Body of pancreas (tissue), 4 donors: ENCODE results near the gene SLC19A1. TPM values are rescaled to one million over a fixed set of nuclear protein-coding genes. Genes with fewer than 3 reads are reported as not detected.

Source experiments
- ATAC-seq: fragments of 150-250 bp; one replicate; pipeline ENCODE4 v1.9.1; 2016
- DNase-seq, 4 donors: peaks; one replicate each; pipeline ENCODE4 v3.0.0-alpha.2; 2019
- H3K27ac ChIP-seq, 4 donors: fragments of 200-600 bp; sonication (generic); 1 replicate in 3 of 4; 2 replicates in 1 of 4; pipeline versions ENCODE4 v1.5.1 to v1.6.1; 2016 to 2019; ENCODE audit warnings: mild to moderate bottlenecking in 1 of 4, mixed read lengths in 1 of 4, moderate library complexity in 1 of 4
- H3K27me3 ChIP-seq, 2 donors: fragments of 200-600 bp; sonication (generic); one replicate each; pipeline ENCODE4 v1.6.0; 2016; ENCODE audit warnings: mild to moderate bottlenecking in 1 of 2
- H3K36me3 ChIP-seq, 2 donors: fragments of 200-600 bp; sonication (generic); replicated peaks in 1 of 2; 2 replicates each; pipeline ENCODE4 v1.5.1; 2016; ENCODE audit warnings: low read depth in 2 of 2; ENCODE audit not compliant: insufficient read depth in 1 of 2
- H3K4me1 ChIP-seq: fragments of 200-600 bp; sonication (generic); one replicate; pipeline ENCODE4 v1.6.0; 2016
- H3K4me3 ChIP-seq, 2 donors: fragments of 200-600 bp; sonication (generic); 1 replicate in 1 of 2; 2 replicates in 1 of 2; pipeline ENCODE4 v1.5.1; 2016 to 2019
- H3K9me3 ChIP-seq, 3 donors: fragments of 200-600 bp; sonication (generic); 1 replicate in 2 of 3; 2 replicates in 1 of 3; pipeline ENCODE4 v1.5.1; 2016
- POLR2A ChIP-seq, 3 donors: fragments of 450-650 bp; IDR thresholded peaks; one replicate each; pipeline ENCODE4 v1.6.1; 2016; ENCODE audit warnings: antibody characterized with exemption in 3 of 3, mild to moderate bottlenecking in 2 of 3
- WGBS, 2 donors: methylation state at CpG; one replicate each; pipeline ENCODE4 v1.1.5; 2017; 5-methylcytosine and 5-hydroxymethylcytosine counted together
- intact Hi-C: fragments of 100-400 bp; cut with DNase I; formaldehyde crosslinking; loops from one replicate; pipeline ENCODE4 v1.15.1; 2023
- total RNA-seq, 2 donors: library from RNA; depleted of rRNA; stranded (reverse); fragments of >200 nt; gene quantifications; one replicate each; pipeline ENCODE4 v1.1.0, GENCODE V29; 2016
- TF ChIP-seq, protein P1 (sequence below), 7 experiments: fragments of 450-650 bp in 4 of 7; fragments of 200-600 bp in 3 of 7; sonication (generic) in 3 of 7; IDR thresholded peaks; one replicate each; pipeline ENCODE4 v1.5.1; 2016 to 2019; ENCODE audit warnings: antibody characterized with exemption in 7 of 7

Gene SLC19A1
- total RNA-seq, 2 donors from 2014 or later = 2.6 to 7.0 TPM

DNA sequence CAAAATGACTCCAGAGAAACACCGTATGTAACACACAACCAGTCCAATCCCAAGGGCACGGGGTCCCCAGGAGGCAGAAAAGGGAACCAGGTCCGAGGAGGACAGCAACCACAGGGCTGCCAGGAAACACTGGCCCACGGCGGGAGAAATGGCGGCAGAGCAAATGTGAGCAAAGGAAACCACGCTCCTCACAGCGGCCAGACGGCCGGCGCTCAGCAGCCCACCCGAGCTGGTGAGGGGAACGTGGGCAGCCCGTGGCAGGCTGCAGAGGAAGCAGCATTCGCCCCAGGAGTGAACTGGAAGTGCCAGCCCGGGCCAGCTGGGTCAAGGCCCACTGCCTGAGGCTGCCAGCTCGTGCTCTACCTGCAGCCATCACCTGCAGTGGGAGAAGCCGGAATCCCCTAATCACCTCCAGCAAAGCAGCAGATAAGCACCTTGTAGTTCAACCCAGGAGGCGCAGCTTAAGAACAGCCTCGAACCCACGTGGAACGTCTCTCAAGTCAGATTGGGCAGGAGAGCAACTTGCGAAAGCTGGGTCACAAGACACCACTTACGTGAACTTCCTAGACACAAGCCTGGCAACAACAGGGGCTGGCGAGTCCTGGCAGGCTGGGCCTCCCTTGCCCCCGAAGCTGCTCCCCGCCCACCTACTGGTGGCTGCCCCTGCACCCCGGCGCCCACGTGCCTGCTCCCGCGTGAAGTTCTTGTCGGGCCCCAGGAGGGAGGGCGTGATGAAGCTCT, 6.7 kb downstream of the SLC19A1 start:
- ATAC-seq (no peak), DNase-seq (peak in 2 of 4 donors; percentile 11 to 54)
- Histone ChIP-seq H3K4me1 (no peaks in the 10 kb centered on the region), H3K9me3 (no peaks in the 10 kb centered on the region), H3K36me3 (no peaks in the 10 kb centered on the region), H3K27ac (no peak overlapping the region), H3K27me3 (no peaks in the 10 kb centered on the region), H3K4me3 (no peak overlapping the region)
- intact Hi-C loops = no loop called here
- WGBS, 2 donors = 72 to 90% methylated on average over 15 to 33 of the region's 34 CpGs
- TF ChIP-seq, protein P1, sequence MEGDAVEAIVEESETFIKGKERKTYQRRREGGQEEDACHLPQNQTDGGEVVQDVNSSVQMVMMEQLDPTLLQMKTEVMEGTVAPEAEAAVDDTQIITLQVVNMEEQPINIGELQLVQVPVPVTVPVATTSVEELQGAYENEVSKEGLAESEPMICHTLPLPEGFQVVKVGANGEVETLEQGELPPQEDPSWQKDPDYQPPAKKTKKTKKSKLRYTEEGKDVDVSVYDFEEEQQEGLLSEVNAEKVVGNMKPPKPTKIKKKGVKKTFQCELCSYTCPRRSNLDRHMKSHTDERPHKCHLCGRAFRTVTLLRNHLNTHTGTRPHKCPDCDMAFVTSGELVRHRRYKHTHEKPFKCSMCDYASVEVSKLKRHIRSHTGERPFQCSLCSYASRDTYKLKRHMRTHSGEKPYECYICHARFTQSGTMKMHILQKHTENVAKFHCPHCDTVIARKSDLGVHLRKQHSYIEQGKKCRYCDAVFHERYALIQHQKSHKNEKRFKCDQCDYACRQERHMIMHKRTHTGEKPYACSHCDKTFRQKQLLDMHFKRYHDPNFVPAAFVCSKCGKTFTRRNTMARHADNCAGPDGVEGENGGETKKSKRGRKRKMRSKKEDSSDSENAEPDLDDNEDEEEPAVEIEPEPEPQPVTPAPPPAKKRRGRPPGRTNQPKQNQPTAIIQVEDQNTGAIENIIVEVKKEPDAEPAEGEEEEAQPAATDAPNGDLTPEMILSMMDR (IDR thresholded peaks at IDR 0.05) = no peak
- TF ChIP-seq POLR2A (IDR thresholded peaks at IDR 0.05) = no peak

DNA sequence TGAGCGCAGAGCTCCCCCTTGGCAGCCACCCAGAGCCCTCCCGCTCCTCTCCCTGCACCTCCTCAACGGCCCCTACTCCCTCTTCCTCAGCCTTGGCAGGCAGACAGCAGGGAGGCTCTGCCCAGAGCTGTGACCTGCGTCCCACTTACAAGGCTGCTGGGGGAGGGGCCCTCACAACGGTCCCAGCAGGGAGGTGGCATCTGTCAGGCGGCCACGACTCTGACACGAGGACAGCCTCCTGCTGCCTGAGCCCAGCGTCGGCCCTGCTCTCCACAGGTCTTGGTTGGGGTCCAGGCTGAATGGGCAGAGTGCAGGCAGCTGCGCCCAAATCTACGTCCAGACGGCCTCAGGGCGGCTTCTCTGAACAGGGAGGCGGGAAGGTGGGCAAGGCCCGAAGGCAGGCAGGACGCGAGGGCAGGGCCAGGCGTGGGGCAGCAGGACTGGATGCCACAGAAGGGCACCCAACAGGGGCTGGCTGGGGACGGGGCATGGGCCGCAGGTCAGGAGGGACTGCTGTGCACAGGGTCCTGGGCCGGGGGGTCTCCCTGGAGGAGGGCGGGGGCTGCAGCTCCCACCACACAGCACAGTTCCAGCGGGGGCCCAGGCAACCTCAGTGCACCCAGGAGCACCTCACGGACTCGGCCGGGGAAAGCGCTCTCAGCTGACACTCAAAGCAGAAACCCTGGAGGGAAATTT, 7.5 kb downstream of the SLC19A1 start:
- TF ChIP-seq, protein P1 (IDR thresholded peaks at IDR 0.05) = no peak
- TF ChIP-seq POLR2A (IDR thresholded peaks at IDR 0.05) = no peak
- intact Hi-C loops = no loop called here
- Histone ChIP-seq H3K36me3 (no peaks in the 10 kb centered on the region), H3K4me3 (no peak overlapping the region), H3K4me1 (no peaks in the 10 kb centered on the region), H3K27ac (no peak overlapping the region), H3K27me3 (no peaks in the 10 kb centered on the region), H3K9me3 (no peaks in the 10 kb centered on the region)
- ATAC-seq (no peak), DNase-seq (peak in 1 of 4 donors; percentile 10)
- 84 to 89% methylated on average over 12 to 28 of the region's 28 CpGs for WGBS, 2 donors

DNA sequence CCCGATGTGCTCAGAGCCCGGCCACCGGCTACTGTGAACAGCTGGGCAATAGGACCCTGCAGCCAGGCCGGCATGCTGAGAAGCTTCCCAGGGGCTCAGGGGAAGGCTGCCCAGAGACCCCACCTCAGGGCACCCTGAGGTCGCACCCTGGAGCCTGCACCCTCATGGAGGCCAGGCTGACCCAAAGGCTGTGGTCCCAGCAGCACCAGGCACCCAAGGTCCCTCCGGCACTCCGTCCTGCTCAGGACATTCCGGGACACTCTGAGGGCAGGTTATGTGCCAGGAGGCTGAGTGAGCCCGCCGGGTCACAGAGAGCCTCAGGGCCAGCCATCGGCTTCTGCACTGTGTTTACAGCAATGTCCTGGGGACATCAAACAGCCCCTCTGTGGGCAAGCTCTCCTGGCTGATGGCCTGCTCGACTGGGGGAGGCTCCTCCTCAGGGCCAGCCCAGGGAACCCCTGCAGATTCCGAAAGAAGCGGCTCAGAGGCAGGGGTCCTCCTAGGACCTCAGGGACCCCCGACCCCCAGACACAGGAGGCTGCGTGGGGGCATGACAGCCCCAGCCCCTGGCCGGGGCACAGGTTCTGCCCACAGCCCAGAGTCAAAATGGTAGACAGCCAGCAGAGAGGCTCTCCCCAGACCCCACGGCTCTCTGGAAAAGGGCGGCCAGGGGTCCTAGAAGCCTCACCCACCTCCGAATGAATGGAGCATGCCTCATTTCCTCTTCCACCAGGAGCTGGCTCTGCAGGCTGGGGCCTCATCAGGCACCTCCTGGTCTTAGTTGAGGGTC, 8.2 kb downstream of the SLC19A1 start:
- no peak for TF ChIP-seq POLR2A (IDR thresholded peaks at IDR 0.05)
- TF ChIP-seq, protein P1 (IDR thresholded peaks at IDR 0.05) = no peak
- H3K27me3 ChIP-seq = no peaks in the 10 kb centered on the region
- H3K9me3 ChIP-seq = no peaks in the 10 kb centered on the region
- DNase-seq (peak in 1 of 4 donors; percentile 2), ATAC-seq (no peak)
- no peak overlapping the region for H3K27ac ChIP-seq
- no peak overlapping the region for H3K4me3 ChIP-seq
- 90% methylated on average over 20 of the region's 20 CpGs; no CpG with 5 or more reads in 1 of the 2 donors for WGBS, 2 donors
- H3K4me1 ChIP-seq = no peaks in the 10 kb centered on the region
- no peaks in the 10 kb centered on the region for H3K36me3 ChIP-seq
- intact Hi-C loops = no loop called here

DNA sequence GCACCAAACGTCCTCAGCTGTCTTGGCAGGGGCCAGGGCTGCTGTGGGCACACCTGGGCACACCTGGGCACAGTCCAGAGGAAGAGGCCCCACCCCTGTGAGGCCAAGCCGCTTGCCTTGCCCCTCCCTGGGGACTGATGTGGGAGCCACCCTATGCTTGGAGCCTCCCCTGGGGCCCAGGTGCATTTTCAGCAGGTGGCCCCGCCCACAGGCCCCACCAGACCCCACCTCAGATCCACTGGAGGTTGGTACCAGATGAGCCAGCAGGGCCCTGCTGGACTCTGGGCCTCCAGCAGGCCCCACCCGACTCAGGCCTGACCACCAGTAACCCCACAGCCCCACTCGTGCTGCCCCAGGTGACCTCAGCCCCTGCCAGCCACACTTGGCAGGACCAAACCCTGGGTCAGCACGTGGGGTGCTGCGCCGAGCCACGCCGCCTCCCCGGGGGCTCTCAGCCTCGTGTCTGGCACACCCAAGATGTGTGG, 8.8 kb downstream of the SLC19A1 start:
- Histone ChIP-seq H3K9me3 (no peaks in the 10 kb centered on the region), H3K4me1 (no peaks in the 10 kb centered on the region), H3K27me3 (no peaks in the 10 kb centered on the region), H3K4me3 (no peak overlapping the region), H3K27ac (peak overlapping the region in 1 of 4 donors; percentile 25), H3K36me3 (no peaks in the 10 kb centered on the region)
- TF ChIP-seq, protein P1 (IDR thresholded peaks at IDR 0.05) = no peak
- no peak for TF ChIP-seq POLR2A (IDR thresholded peaks at IDR 0.05)
- whole genome bisulfite sequencing, 2 donors = 82% methylated on average over 11 of the region's 12 CpGs; no CpG with 5 or more reads in 1 of the 2 donors
- intact Hi-C loops = no loop called here
- ATAC-seq (no peak), DNase-seq (peak in 1 of 4 donors; percentile 11)
